ENCODE results near the gene SLC26A8.

GRCh38 chr6:35933844-35934243 lies 90.6 kb downstream of the SLC26A8 start:
- no peak for TF ChIP-seq POLR2AphosphoS5 (IDR thresholded peaks at IDR 0.05)
- no peak for TF ChIP-seq CTCF (IDR thresholded peaks at IDR 0.05)
- no peak for TF ChIP-seq POLR2A (IDR thresholded peaks at IDR 0.05)

Data from prostate gland (tissue), 2 donors.